Measurements from ENCODE around the gene UBAP2.

- TF ChIP-seq CTCF (IDR thresholded peaks at IDR 0.05) (no peak), EP300 (IDR thresholded peaks at IDR 0.05) (no peak)
Measured at GRCh38 chr9:33908749-33909148, 139.9 kb downstream of the UBAP2 start.

Data from tibial nerve (tissue), 4 donors.